ENCODE measurements around the gene TESMIN. TPM values are rescaled to one million over a fixed set of nuclear protein-coding genes. Genes with fewer than 3 reads are reported as not detected.

Gene TESMIN
- total RNA-seq, 1 experiment from 2014 or later: 24.8 TPM

DNA sequence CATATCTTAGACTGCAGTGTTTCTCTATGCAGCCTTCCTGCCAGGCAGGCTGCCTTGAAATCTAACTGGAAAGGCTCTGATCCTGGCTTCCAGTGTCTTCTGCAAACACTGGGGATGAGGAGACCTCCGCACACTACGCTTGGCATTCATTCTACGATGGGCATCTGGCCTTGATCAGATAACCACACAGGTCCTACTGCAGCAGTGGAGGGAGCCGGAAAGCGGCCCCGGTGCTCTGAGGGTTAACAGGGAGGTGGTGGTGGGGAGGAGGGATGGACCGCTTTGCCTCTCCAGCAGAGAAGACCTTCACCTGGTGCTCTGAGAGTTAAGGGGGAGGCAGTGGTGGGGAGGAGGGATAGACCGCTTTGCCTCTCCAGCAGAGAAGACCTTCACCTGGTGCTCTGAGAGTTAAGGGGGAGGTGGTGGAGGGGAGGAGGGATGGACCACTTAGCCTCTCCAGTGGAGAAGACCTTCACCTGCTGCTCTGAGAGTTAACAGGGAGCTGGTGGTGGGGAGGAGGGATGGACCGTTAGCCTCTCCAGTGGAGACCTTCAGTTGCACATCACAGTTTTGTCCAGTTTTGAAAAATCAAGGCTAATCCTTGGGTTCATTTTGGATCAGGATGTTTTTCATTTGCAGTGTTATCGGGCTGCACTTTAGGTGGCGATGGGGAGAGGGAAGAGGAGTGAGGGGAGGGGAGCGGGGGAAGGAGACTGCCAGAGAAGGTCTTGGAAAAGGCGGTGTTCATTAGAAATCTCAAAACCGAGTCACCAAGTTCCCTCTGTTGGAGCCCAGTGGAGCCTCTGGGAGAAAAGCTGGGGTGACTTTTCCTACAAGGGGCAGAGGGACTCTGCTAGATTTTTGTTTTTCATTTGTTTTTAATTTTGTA lies 61.3 kb downstream of the TESMIN start:
- H3K4me2 ChIP-seq (ENCODE audit: low read length): no peak overlapping the region
- H3K36me3 ChIP-seq (ENCODE audit: control insufficient read depth in 1 of 2, insufficient read depth in 2 of 2, low read length in 2 of 2): peaks cover 0 to 24% of the 10 kb centered on the region in 2 experiments; a peak in 1 of 4 replicates
- TF ChIP-seq EGR1 (IDR thresholded peaks at IDR 0.05; ENCODE audit: low read depth) (no peak), JUND (IDR thresholded peaks at IDR 0.05) (no peak), EZH2 (IDR thresholded peaks at IDR 0.05) (no peak), SP1 (IDR thresholded peaks at IDR 0.05; ENCODE audit: low read depth) (no peak), POLR2A (IDR thresholded peaks at IDR 0.05; ENCODE audit: borderline replicate concordance, extremely low read depth, insufficient read depth, insufficient read length) (no peak), ELF1 (IDR thresholded peaks at IDR 0.05; ENCODE audit: borderline replicate concordance, low read depth) (no peak), YY1 (IDR thresholded peaks at IDR 0.05; ENCODE audit: extremely low read depth, insufficient replicate concordance, low read depth, low read length) (no peak), CBX3 (IDR thresholded peaks at IDR 0.05; ENCODE audit: low read depth) (no peak), CEBPB (IDR thresholded peaks at IDR 0.05; ENCODE audit: low read depth) (no peak), POLR2AphosphoS5 (IDR thresholded peaks at IDR 0.05; ENCODE audit: low read depth, low read length) (no peak), RAD21 (IDR thresholded peaks at IDR 0.05; ENCODE audit: low read depth) (no peak), SRF (IDR thresholded peaks at IDR 0.05; ENCODE audit: low read depth) (no peak), SIN3A (IDR thresholded peaks at IDR 0.05; ENCODE audit: low read depth) (no peak), FOSL1 (IDR thresholded peaks at IDR 0.05; ENCODE audit: low read depth) (no peak), TCF7L2 (IDR thresholded peaks at IDR 0.05; ENCODE audit: borderline replicate concordance, extremely low read depth, insufficient read depth, insufficient read length) (no peak), ZNF274 (IDR thresholded peaks at IDR 0.05; ENCODE audit: low read depth, low read length) (no peak)
- TF ChIP-seq, protein P1, sequence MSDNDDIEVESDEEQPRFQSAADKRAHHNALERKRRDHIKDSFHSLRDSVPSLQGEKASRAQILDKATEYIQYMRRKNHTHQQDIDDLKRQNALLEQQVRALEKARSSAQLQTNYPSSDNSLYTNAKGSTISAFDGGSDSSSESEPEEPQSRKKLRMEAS (IDR thresholded peaks at IDR 0.05): no peak
- TF ChIP-seq, protein P2, sequence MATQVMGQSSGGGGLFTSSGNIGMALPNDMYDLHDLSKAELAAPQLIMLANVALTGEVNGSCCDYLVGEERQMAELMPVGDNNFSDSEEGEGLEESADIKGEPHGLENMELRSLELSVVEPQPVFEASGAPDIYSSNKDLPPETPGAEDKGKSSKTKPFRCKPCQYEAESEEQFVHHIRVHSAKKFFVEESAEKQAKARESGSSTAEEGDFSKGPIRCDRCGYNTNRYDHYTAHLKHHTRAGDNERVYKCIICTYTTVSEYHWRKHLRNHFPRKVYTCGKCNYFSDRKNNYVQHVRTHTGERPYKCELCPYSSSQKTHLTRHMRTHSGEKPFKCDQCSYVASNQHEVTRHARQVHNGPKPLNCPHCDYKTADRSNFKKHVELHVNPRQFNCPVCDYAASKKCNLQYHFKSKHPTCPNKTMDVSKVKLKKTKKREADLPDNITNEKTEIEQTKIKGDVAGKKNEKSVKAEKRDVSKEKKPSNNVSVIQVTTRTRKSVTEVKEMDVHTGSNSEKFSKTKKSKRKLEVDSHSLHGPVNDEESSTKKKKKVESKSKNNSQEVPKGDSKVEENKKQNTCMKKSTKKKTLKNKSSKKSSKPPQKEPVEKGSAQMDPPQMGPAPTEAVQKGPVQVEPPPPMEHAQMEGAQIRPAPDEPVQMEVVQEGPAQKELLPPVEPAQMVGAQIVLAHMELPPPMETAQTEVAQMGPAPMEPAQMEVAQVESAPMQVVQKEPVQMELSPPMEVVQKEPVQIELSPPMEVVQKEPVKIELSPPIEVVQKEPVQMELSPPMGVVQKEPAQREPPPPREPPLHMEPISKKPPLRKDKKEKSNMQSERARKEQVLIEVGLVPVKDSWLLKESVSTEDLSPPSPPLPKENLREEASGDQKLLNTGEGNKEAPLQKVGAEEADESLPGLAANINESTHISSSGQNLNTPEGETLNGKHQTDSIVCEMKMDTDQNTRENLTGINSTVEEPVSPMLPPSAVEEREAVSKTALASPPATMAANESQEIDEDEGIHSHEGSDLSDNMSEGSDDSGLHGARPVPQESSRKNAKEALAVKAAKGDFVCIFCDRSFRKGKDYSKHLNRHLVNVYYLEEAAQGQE (IDR thresholded peaks at IDR 0.05; ENCODE audit: low read depth): no peak
- TF ChIP-seq, protein P3, sequence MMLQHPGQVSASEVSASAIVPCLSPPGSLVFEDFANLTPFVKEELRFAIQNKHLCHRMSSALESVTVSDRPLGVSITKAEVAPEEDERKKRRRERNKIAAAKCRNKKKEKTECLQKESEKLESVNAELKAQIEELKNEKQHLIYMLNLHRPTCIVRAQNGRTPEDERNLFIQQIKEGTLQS (IDR thresholded peaks at IDR 0.05): no peak
- TF ChIP-seq, protein P4, sequence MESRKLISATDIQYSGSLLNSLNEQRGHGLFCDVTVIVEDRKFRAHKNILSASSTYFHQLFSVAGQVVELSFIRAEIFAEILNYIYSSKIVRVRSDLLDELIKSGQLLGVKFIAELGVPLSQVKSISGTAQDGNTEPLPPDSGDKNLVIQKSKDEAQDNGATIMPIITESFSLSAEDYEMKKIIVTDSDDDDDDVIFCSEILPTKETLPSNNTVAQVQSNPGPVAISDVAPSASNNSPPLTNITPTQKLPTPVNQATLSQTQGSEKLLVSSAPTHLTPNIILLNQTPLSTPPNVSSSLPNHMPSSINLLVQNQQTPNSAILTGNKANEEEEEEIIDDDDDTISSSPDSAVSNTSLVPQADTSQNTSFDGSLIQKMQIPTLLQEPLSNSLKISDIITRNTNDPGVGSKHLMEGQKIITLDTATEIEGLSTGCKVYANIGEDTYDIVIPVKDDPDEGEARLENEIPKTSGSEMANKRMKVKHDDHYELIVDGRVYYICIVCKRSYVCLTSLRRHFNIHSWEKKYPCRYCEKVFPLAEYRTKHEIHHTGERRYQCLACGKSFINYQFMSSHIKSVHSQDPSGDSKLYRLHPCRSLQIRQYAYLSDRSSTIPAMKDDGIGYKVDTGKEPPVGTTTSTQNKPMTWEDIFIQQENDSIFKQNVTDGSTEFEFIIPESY (IDR thresholded peaks at IDR 0.05; ENCODE audit: extremely low read depth, insufficient replicate concordance, low read length): no peak
- H4K20me1 ChIP-seq (ENCODE audit: insufficient read depth): no peaks in the 10 kb centered on the region
- peaks cover 3 to 10% of the 10 kb centered on the region in 2 experiments; a peak in 3 of 4 replicates for H3K4me1 ChIP-seq (ENCODE audit: control insufficient read depth in 1 of 2, insufficient read depth in 2 of 2, low read length in 2 of 2)
- no peak overlapping the region for H3K4me3 ChIP-seq (replicated peaks in 1 of 2; ENCODE audit: low read depth in 1 of 2, low read length in 2 of 2)
- H3K79me2 ChIP-seq (ENCODE audit: insufficient read depth, low read length): peaks cover 8% of the 10 kb centered on the region; the same call in 1 of the 2 replicates
- intact Hi-C loops (cut with micrococcal nuclease): no loop called here
- no peaks in the 10 kb centered on the region for H3K9me3 ChIP-seq (ENCODE audit: control insufficient read depth in 1 of 2, insufficient read depth in 1 of 2, low read depth in 1 of 2, low read length in 2 of 2)
- no peaks in the 10 kb centered on the region for H3K9me2 ChIP-seq (ENCODE audit: insufficient read depth)
- no peak overlapping the region for H2AFZ ChIP-seq (ENCODE audit: low read depth, low read length, poor library complexity, severe bottlenecking)
- ChIA-PET CTCF (no interaction called here), POLR2A (interaction anchor here (1.7 kb wide), 1 partner anchor 12 kb away, joined by 5 read pairs; no protein-coding TSS in a partner anchor), RAD21 (ENCODE audit: low non-redundant PET in 1 of 2, low total read pairs in 2 of 2, uncharacterized antibody in 2 of 2, unreplicated experiment in 2 of 2) (no interaction called here)
- no peak overlapping the region for H3K27ac ChIP-seq (ENCODE audit: low read depth, low read length)
- no peak for DNase-seq (ENCODE audit: low read depth, low spot score)
- H3K27me3 ChIP-seq (ENCODE audit: insufficient read depth, low read length): no peaks in the 10 kb centered on the region
- ATAC-seq: no peak
- no TSS peak for BruUV-seq (replicated peaks)
- H3K9ac ChIP-seq (ENCODE audit: low read length): no peak overlapping the region
